HAP-1 (cell line): ENCODE results near the gene ERC2.

Experiments
- DNase-seq, 2 experiments: peaks; one replicate each; pipeline ENCODE4 v3.0.0-alpha.2; 2016 to 2020; ENCODE audit warnings: low spot score in 2 of 2
- H3K27me3 ChIP-seq: fragments of 250-450 bp; sonication (Bioruptor Pico); 2 replicates; pipeline ENCODE4 v1.5.1; 2020; ENCODE audit warnings: low read depth, mild to moderate bottlenecking, moderate library complexity
- H3K36me3 ChIP-seq: fragments of 250-450 bp; sonication (Bioruptor Pico); replicated peaks from 2 replicates; pipeline ENCODE4 v1.5.1; 2020; ENCODE audit warnings: mild to moderate bottlenecking
- H3K4me1 ChIP-seq: fragments of 250-450 bp; sonication (Bioruptor Pico); 2 replicates; pipeline ENCODE4 v1.5.1; 2020; ENCODE audit warnings: mild to moderate bottlenecking
- H3K4me3 ChIP-seq: fragments of 250-450 bp; sonication (Bioruptor Pico); 2 replicates; pipeline ENCODE4 v1.5.1; 2020; ENCODE audit warnings: mild to moderate bottlenecking, moderate library complexity
- H3K9me3 ChIP-seq: fragments of 250-450 bp; sonication (Bioruptor Pico); 2 replicates; pipeline ENCODE4 v1.5.1; 2020; ENCODE audit warnings: mild to moderate bottlenecking, moderate library complexity
- in situ Hi-C: fragments of 300-500 bp; cut with MboI; formaldehyde crosslinking; loops from 3 replicates; pipeline ENCODE4 v1.14.3; 2020; ENCODE audit warnings: low sequenced_read_pairs, inconsistent platforms, mixed read lengths

ERC2 gene

DNA sequence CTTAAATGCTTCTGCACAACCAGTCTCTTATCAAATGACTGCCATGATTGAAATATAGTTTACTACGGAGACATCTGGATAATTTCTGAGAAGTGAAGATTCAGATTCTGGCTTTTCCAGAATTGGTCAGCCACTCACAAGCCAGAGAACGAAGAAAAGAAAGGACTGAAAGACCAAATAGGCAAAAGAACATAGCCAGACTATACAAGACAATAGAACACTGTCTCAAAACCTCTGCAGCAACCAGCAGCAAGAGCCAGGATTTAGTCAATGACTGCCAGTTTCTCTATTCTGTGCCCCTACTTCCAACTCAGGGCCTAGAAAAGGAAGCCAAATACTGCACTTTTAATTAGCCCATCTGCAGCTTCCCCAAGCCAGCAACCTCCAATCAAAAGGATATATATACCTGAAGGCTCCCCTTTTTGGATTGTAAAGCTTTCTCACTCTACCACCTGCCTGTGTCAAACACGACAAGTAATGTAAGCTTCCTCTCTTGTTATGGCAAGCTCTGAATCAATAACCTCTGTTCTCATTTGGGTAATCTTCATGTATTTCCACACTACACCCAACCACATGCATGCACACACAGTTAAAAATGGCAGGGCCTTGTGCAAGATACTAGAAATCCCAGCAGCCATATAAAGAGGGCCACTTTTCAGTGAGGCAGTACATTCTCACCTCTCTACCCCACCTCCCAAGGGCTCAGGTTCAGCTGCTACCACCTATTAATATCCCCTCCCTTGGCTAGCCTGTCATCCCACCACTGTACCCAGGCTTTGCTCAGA lies 97.1 kb downstream of the ERC2 start:
- no peaks in the 10 kb centered on the region for H3K4me1 ChIP-seq
- no peaks in the 10 kb centered on the region for H3K27me3 ChIP-seq
- H3K9me3 ChIP-seq, result 0 out of 2 replicates have a peak, but pooled peaks cover 2% of the 10 kb centered on the region
- no peak overlapping the region for H3K4me3 ChIP-seq
- in situ Hi-C loops, result no loop called here
- no peak for DNase-seq
- H3K36me3 ChIP-seq, result no peaks in the 10 kb centered on the region

- no peak overlapping the region for H3K4me3 ChIP-seq
- no peaks in the 10 kb centered on the region for H3K4me1 ChIP-seq
- in situ Hi-C loops, result no loop called here
- no peaks in the 10 kb centered on the region for H3K36me3 ChIP-seq
- no peaks in the 10 kb centered on the region for H3K27me3 ChIP-seq
- no peak for DNase-seq
- no peaks in the 10 kb centered on the region for H3K9me3 ChIP-seq
Observed at GRCh38 chr3:56369914-56370313, 98.4 kb downstream of the ERC2 start.

GRCh38 chr3:56368846-56369245 lies 99.4 kb downstream of the ERC2 start:
- Histone ChIP-seq H3K36me3 (no peaks in the 10 kb centered on the region), H3K4me3 (no peak overlapping the region), H3K27me3 (no peaks in the 10 kb centered on the region), H3K9me3 (no peaks in the 10 kb centered on the region), H3K4me1 (no peaks in the 10 kb centered on the region)
- in situ Hi-C loops, result no loop called here
- DNase-seq, result no peak

- no peaks in the 10 kb centered on the region for H3K36me3 ChIP-seq
- no peak overlapping the region for H3K4me3 ChIP-seq
- no peaks in the 10 kb centered on the region for H3K9me3 ChIP-seq
- in situ Hi-C loops, result no loop called here
- no peaks in the 10 kb centered on the region for H3K4me1 ChIP-seq
- no peak for DNase-seq
- no peaks in the 10 kb centered on the region for H3K27me3 ChIP-seq
Observed at GRCh38 chr3:56366641-56367162, 101.6 kb downstream of the ERC2 start.

DNA sequence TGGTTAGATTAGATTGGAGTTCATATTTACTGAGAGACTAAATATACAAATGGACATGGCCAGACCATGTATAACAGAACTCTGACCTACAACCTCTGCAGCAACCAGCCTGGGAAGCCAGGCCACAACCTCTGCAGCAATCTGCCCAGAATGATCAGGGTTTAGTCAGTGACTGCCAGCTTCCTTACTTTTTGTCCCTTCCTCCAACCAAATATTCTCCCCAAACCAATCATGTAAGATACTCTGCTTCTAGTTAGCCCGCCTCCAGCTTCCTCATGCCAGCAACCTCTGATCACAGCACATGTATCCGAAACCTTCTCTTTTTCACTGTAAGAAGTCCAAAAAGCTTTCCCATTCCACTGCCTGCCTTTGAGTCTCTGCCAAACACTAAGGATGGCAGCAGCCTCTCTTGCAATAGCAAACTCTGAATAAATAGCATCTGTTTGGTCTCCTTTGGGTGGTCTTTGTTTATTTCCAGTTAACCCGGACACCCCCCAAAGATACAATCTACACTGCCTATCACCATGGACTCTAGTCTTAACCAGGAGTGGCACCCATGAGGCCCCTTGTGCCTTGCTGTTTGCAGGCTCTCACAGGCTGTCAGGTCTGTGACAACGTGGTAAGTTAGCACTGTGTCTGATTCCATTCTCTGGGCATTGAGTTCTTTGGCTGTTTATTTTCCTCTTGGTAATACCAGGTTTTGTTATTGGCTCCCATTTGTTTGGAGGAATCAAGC lies 102.2 kb downstream of the ERC2 start:
- Histone ChIP-seq H3K36me3 (no peaks in the 10 kb centered on the region), H3K27me3 (no peaks in the 10 kb centered on the region), H3K4me1 (no peaks in the 10 kb centered on the region), H3K4me3 (no peak overlapping the region), H3K9me3 (no peaks in the 10 kb centered on the region)
- DNase-seq, result no peak
- in situ Hi-C loops, result no loop called here

DNA sequence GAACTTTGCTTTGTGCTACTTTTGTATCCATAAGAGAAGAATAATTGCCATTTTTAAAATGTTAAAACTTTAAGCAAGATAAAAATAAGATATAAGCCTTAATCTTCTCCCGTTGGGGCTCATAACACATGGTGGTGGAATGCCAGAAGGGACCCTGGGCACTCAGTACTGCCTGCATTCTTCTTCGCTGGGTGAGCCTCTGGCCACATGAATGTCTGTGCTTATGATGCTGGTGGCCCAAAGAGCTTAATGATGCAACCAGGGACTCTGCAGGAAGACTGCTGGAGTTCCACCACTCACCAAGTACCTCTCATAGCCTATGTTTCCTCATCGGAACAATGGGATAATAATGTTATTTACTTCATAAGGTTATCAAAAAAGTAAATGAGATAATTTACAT lies 103.6 kb downstream of the ERC2 start:
- no peak overlapping the region for H3K4me3 ChIP-seq
- no peaks in the 10 kb centered on the region for H3K9me3 ChIP-seq
- H3K36me3 ChIP-seq, result no peaks in the 10 kb centered on the region
- no peaks in the 10 kb centered on the region for H3K4me1 ChIP-seq
- no peaks in the 10 kb centered on the region for H3K27me3 ChIP-seq
- DNase-seq, result no peak
- in situ Hi-C loops, result no loop called here

GRCh38 chr3:56363720-56364119 lies 104.5 kb downstream of the ERC2 start:
- Histone ChIP-seq H3K27me3 (no peaks in the 10 kb centered on the region), H3K4me1 (no peaks in the 10 kb centered on the region), H3K9me3 (no peaks in the 10 kb centered on the region), H3K4me3 (no peak overlapping the region), H3K36me3 (no peaks in the 10 kb centered on the region)
- in situ Hi-C loops, result no loop called here
- DNase-seq, result no peak

DNA sequence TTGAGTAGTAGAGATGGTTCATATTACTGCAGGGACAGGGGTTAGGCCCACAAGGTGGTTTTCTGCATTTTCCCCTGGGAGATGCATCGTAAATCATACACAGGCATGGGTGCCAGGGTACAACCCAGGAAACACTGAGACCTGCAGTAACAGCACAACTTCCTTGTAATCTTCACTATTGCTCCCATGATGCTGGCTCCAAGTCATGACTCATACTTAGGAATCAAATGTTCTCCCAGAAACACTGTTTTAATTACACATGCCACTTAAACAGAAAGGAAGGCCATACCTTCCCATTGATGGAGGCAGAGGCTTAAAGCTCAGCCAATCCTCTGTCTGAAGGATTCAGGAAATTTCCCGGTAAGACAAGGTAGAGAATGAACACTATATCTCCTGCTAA lies 106.5 kb downstream of the ERC2 start:
- no peaks in the 10 kb centered on the region for H3K27me3 ChIP-seq
- H3K4me1 ChIP-seq, result no peaks in the 10 kb centered on the region
- in situ Hi-C loops, result no loop called here
- no peak overlapping the region for H3K4me3 ChIP-seq
- H3K36me3 ChIP-seq, result no peaks in the 10 kb centered on the region
- H3K9me3 ChIP-seq, result no peaks in the 10 kb centered on the region
- no peak for DNase-seq

DNA sequence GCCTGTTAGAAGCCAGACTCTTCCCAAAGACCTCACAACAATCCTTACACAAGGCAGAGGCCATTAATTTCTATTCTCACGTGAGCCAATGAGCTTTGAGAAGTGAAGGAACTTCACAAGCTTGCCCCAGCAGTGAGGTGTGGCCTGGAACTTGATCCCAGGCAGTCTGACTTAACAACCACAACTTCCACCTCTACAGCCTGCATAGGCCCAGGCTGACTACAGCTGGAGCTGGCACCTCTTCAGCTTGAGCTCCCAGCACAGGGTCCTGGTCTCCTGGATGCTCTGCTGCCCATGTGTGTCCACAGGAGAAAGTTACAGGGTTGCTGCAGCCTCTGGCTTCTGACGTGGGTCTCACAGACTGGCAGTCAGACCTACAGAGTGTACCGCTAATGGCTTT lies 111.0 kb downstream of the ERC2 start:
- Histone ChIP-seq H3K36me3 (no peaks in the 10 kb centered on the region), H3K4me3 (no peak overlapping the region), H3K4me1 (no peaks in the 10 kb centered on the region), H3K27me3 (no peaks in the 10 kb centered on the region), H3K9me3 (no peaks in the 10 kb centered on the region)
- in situ Hi-C loops, result no loop called here
- no peak for DNase-seq

DNA sequence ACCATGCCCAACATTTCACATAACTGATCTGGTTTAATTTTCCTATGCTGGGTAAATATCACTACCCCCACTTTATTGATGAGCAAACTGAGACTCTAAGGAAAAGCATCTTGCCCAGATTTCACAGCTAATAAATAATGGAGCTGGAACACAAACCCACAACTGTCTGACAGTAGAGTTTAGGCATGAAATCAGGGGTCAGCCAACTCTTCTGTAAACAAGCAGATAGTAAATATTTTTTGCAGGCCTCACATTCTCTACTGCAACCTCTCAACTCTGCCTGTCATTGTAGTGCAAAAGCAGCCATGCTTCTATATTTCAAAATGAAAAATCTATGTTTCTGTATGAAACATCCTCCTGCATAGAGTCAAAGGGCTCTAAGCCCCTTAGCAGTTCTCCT lies 111.5 kb downstream of the ERC2 start:
- no peaks in the 10 kb centered on the region for H3K9me3 ChIP-seq
- H3K4me3 ChIP-seq, result no peak overlapping the region
- in situ Hi-C loops, result no loop called here

DNA sequence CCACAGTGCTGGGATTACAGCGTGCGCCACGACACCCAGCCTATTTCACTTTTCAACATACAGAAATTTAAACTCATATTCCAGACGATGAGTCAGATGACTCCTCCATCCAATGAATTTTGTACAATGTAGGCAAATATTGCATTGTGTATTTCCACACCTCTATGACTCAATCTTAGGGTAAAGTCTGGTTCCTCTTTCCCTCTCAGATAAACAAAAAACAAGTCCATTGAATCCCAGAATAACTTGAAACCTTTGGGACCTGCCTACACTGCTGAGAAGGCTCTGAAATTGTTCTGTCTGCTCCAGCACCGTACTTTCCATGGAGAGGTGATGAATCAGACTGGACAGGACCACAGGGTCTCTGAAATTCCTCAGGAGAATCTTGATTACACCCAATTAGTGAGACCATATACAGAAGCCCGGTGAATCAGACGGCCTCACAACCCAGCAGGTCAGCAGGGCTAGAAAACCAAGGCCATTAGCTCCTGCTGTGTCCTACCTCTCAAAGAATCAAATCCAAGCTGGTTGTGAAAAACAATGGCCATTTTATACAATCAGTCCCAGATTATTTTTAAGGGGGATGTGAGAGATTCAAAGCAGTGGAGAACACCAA lies 112.6 kb downstream of the ERC2 start:
- Histone ChIP-seq H3K9me3 (no peaks in the 10 kb centered on the region), H3K36me3 (no peaks in the 10 kb centered on the region), H3K4me1 (no peaks in the 10 kb centered on the region), H3K27me3 (no peaks in the 10 kb centered on the region), H3K4me3 (no peak overlapping the region)
- DNase-seq, result no peak
- in situ Hi-C loops, result no loop called here

More for the DNA sequence above, 111.5 kb downstream of the ERC2 start:
- no peaks in the 10 kb centered on the region for H3K27me3 ChIP-seq
- H3K4me1 ChIP-seq, result no peaks in the 10 kb centered on the region
- DNase-seq, result no peak
- no peaks in the 10 kb centered on the region for H3K36me3 ChIP-seq

GRCh38 chr3:56351537-56351936 lies 116.7 kb downstream of the ERC2 start:
- no peak overlapping the region for H3K4me3 ChIP-seq
- no peak for DNase-seq
- H3K36me3 ChIP-seq, result no peaks in the 10 kb centered on the region
- in situ Hi-C loops, result no loop called here
- no peaks in the 10 kb centered on the region for H3K4me1 ChIP-seq
- no peaks in the 10 kb centered on the region for H3K27me3 ChIP-seq
- H3K9me3 ChIP-seq, result no peaks in the 10 kb centered on the region

- DNase-seq, result peak in 1 of 2 experiments; percentile 72
- in situ Hi-C loops, result no loop called here
- Histone ChIP-seq H3K4me3 (no peak overlapping the region), H3K9me3 (no peaks in the 10 kb centered on the region), H3K27me3 (no peaks in the 10 kb centered on the region), H3K4me1 (0 out of 2 replicates have a peak, but pooled peaks cover 4% of the 10 kb centered on the region), H3K36me3 (no peaks in the 10 kb centered on the region)
Observed at GRCh38 chr3:56347219-56347871, 120.9 kb downstream of the ERC2 start.
